KMS-11 (cell line): ENCODE measurements around the gene KRTAP29-1.
"Not testable (repeated sequence)": the region's sequence is repeated elsewhere in the genome, so short reads cannot be mapped to it uniquely, and the experiment has no call there.

Experiments
- H2AFZ ChIP-seq: fragments of 200-600 bp; sonication (generic); 2 replicates; pipeline ENCODE4 v1.6.1; 2016; ENCODE audit warnings: antibody characterized with exemption, mixed run types, low read depth
- H3K27ac ChIP-seq: fragments of 200-600 bp; sonication (generic); 2 replicates; pipeline ENCODE4 v1.6.1; 2016; ENCODE audit warnings: mild to moderate bottlenecking, mixed run types
- H3K27me3 ChIP-seq: fragments of 200-600 bp; sonication (generic); 2 replicates; pipeline ENCODE4 v1.6.1; 2017; ENCODE audit warnings: mild to moderate bottlenecking, low read depth, mixed run types, moderate library complexity; ENCODE audit not compliant: insufficient read depth
- H3K36me3 ChIP-seq: fragments of 200-600 bp; sonication (generic); 2 replicates; pipeline ENCODE4 v1.6.1; 2017; ENCODE audit warnings: mild to moderate bottlenecking, mixed run types; ENCODE audit not compliant: insufficient read depth
- H3K4me1 ChIP-seq: fragments of 200-600 bp; sonication (generic); 2 replicates; pipeline ENCODE4 v1.6.1; 2016; ENCODE audit warnings: mild to moderate bottlenecking, low read depth, mixed run types; ENCODE audit not compliant: poor library complexity, severe bottlenecking
- H3K4me2 ChIP-seq: fragments of 200-600 bp; sonication (generic); 2 replicates; pipeline ENCODE4 v1.7.0; 2016; ENCODE audit warnings: mild to moderate bottlenecking, mixed run types
- H3K4me3 ChIP-seq: fragments of 200-600 bp; sonication (generic); IDR thresholded peaks from 2 replicates; pipeline ENCODE4 v1.6.1; 2017; ENCODE audit warnings: low read depth, low read length, mixed read lengths; ENCODE audit not compliant: insufficient read depth
- H3K79me2 ChIP-seq: fragments of 200-600 bp; sonication (generic); 2 replicates; pipeline ENCODE4 v1.6.1; 2016; ENCODE audit warnings: low read depth, mixed run types; ENCODE audit not compliant: insufficient read depth
- H3K9ac ChIP-seq: fragments of 200-600 bp; sonication (generic); 2 replicates; pipeline ENCODE4 v1.6.1; 2016; ENCODE audit warnings: mild to moderate bottlenecking, mixed run types
- H4K20me1 ChIP-seq: fragments of 200-600 bp; sonication (generic); 2 replicates; pipeline ENCODE4 v1.6.1; 2016; ENCODE audit warnings: mild to moderate bottlenecking, mixed run types; ENCODE audit not compliant: insufficient read depth
- CTCF ChIP-seq: fragments of 200-600 bp; sonication (generic); conservative IDR thresholded peaks from 2 replicates; pipeline ENCODE4 v1.6.1; 2017; ENCODE audit warnings: low read depth, mild to moderate bottlenecking, antibody characterized with exemption, low read length, moderate library complexity, mixed read lengths

Gene KRTAP29-1

DNA sequence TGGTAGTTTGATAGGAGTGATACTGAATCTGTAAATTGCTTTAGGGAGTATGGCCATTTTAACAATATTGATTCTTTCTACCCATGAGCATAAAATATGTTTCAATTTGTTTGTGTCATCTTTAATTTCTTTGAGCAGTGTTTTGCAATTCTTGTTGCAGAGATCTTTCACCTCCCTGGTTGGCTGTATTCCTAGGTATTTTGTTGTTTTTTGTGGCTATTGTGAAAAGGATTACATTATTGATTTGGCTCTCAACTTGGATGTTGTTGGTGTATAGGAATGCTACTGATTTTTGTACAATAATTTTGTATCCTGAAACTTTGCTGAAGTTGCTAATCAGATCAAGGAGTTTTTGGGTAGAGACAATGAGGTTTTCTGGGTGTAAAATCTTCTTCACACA, 44.2 kb downstream of the KRTAP29-1 start:
- H3K27ac ChIP-seq, result no peak overlapping the region
- no peak overlapping the region for H3K4me3 ChIP-seq
- H3K4me1 ChIP-seq, result no peaks in the 10 kb centered on the region
- H3K27me3 ChIP-seq, result no peaks in the 10 kb centered on the region
- H3K36me3 ChIP-seq, result no peaks in the 10 kb centered on the region
- H3K4me2 ChIP-seq, result no peak overlapping the region
- H2AFZ ChIP-seq, result no peak overlapping the region
- no peaks in the 10 kb centered on the region for H4K20me1 ChIP-seq
- no peak for TF ChIP-seq CTCF
- H3K79me2 ChIP-seq, result no peaks in the 10 kb centered on the region
- H3K9ac ChIP-seq, result no peak overlapping the region

DNA sequence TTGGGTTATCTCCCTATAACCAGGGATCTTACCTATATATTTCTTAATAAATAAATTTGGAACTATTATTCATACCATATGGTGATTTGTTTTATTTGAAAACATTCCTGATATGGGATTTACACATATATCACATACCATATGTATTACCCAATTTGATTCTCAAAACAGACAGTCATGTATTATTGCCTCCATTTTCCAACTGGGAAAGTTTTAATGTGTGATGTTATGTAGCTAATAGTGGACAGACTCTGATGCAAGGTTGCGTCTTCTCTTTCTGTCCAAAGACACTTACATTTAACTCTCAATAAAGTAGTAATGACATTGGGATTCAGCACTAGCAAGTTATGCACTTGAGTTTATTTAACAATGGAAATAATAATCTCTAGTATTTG, 46.4 kb downstream of the KRTAP29-1 start:
- no peak overlapping the region for H3K4me3 ChIP-seq
- no peaks in the 10 kb centered on the region for H3K36me3 ChIP-seq
- no peaks in the 10 kb centered on the region for H3K79me2 ChIP-seq
- H3K4me1 ChIP-seq, result no peaks in the 10 kb centered on the region
- no peaks in the 10 kb centered on the region for H3K27me3 ChIP-seq
- H3K9ac ChIP-seq, result no peak overlapping the region
- TF ChIP-seq CTCF, result no peak
- H3K27ac ChIP-seq, result no peak overlapping the region
- H3K4me2 ChIP-seq, result no peak overlapping the region
- H2AFZ ChIP-seq, result no peak overlapping the region
- H4K20me1 ChIP-seq, result no peaks in the 10 kb centered on the region

DNA sequence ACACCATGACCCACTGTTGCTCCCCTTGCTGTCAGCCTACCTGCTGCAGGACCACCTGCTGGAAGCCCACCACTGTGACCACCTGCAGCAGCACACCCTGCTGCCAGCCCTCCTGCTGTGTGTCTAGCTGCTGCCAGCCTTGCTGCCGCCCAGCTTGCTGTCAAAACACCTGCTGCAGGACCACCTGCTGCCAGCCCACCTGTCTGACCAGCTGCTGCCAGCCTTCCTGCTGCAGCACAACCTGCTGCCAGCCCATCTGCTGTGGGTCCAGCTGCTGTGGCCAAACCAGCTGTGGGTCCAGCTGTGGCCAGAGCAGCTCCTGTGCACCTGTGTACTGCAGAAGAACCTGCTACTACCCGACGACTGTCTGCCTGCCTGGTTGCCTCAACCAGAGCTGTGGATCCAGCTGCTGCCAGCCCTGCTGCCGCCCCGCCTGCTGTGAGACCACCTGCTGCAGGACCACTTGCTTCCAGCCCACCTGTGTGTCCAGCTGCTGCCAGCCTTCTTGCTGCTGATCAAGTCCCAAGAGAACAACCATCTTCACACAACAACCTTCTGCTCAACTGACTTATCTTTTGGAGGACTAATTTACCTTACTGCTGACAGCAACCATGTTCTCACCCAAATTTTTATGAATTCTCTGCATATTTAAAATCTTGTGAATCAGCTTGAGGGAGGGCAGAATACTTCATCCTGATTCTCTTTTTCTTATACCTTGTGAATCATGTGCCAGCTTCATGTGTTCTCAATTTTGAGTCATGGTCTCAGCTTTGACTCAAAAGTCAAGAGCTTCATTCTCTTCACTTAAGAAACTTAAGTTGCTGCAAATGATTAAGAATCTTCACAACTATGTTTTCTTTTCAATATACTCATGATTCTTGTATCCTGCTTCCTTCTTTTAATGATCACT, 47.0 kb downstream of the KRTAP29-1 start, which contains the start of gene KRTAP9-9:
Gene KRTAP9-9 (plus strand): TSS at position 4 of the 910 bp plus-strand sequence.
- not testable (repeated sequence) for H3K36me3 ChIP-seq, H4K20me1 ChIP-seq, H3K4me2 ChIP-seq, H3K4me3 ChIP-seq, H3K27me3 ChIP-seq, H3K4me1 ChIP-seq, H2AFZ ChIP-seq, H3K27ac ChIP-seq, H3K79me2 ChIP-seq, H3K9ac ChIP-seq

GRCh38 chr17:41254861-41255260, 47.8 kb downstream of the KRTAP29-1 start:
- Histone ChIP-seq H4K20me1 (no peaks in the 10 kb centered on the region), H3K36me3 (no peaks in the 10 kb centered on the region), H3K4me3 (no peak overlapping the region), H3K9ac (no peak overlapping the region), H3K4me1 (no peaks in the 10 kb centered on the region), H3K27ac (no peak overlapping the region), H2AFZ (no peak overlapping the region), H3K4me2 (no peak overlapping the region), H3K27me3 (no peaks in the 10 kb centered on the region), H3K79me2 (no peaks in the 10 kb centered on the region)
- TF ChIP-seq CTCF, result no peak
